Small intestine (tissue), 7 donors: ENCODE results near the gene GBF1. TPM values are rescaled to one million over a fixed set of nuclear protein-coding genes. Genes with fewer than 3 reads are reported as not detected.

Source experiments
- DNase-seq, 2 donors: peaks; one replicate each; pipeline versions ENCODE4 v3.0.0 to v3.0.0-alpha.2; 2013
- FAIRE-seq: peaks from 2 replicates; lab custom pipeline; 2012; peaks lifted over from hg19 to GRCh38; lab: Jason Lieb, UNC
- H3K27ac ChIP-seq, 3 donors: one replicate each; pipeline ENCODE4 v1.5.1; 2013; ENCODE audit warnings: low read length in 2 of 3, mild to moderate bottlenecking in 2 of 3, control low read depth in 1 of 3, inconsistent platforms in 1 of 3, low read depth in 1 of 3, moderate library complexity in 1 of 3
- H3K27me3 ChIP-seq, 3 donors: one replicate each; pipeline ENCODE4 v1.6.1; 2013; ENCODE audit warnings: low read length in 3 of 3, inconsistent platforms in 1 of 3; ENCODE audit not compliant: control insufficient read depth in 3 of 3, insufficient read depth in 3 of 3
- H3K36me3 ChIP-seq, 3 donors: one replicate each; pipeline ENCODE4 v1.6.1; 2013; ENCODE audit warnings: low read length in 3 of 3, inconsistent platforms in 1 of 3, low read depth in 1 of 3, mild to moderate bottlenecking in 1 of 3, moderate library complexity in 1 of 3; ENCODE audit not compliant: control insufficient read depth in 3 of 3, insufficient read depth in 2 of 3
- H3K4me1 ChIP-seq, 3 donors: one replicate each; pipeline ENCODE4 v1.6.1; 2013; ENCODE audit warnings: low read length in 2 of 3, inconsistent platforms in 1 of 3, low read depth in 1 of 3, mild to moderate bottlenecking in 1 of 3, moderate library complexity in 1 of 3; ENCODE audit not compliant: control insufficient read depth in 3 of 3, insufficient read depth in 2 of 3
- H3K4me3 ChIP-seq, 3 donors: one replicate each; pipeline ENCODE4 v1.5.1; 2013; ENCODE audit warnings: low read length in 3 of 3, control low read depth in 1 of 3, inconsistent platforms in 1 of 3, low read depth in 1 of 3, mild to moderate bottlenecking in 1 of 3, moderate library complexity in 1 of 3
- H3K9me3 ChIP-seq, 2 donors: one replicate each; pipeline ENCODE4 v1.6.1; 2013; ENCODE audit warnings: low read depth in 1 of 2, low read length in 1 of 2; ENCODE audit not compliant: control insufficient read depth in 2 of 2, insufficient read depth in 1 of 2
- WGBS, 3 donors: extraction: QIAGEN DNeasy Blood & Tissue Kit; methylation state at CpG; one replicate each; pipeline ENCODE4 v1.1.7; 2013; 5-methylcytosine and 5-hydroxymethylcytosine counted together
- polyA plus RNA-seq, 4 donors: library from polyadenylated mRNA; stranded (reverse) in 3 of 4; unstranded in 1 of 4; fragments of 200-250 nt in 3 of 4; fragments of 120-200 nt in 1 of 4; gene quantifications; one replicate each; pipeline versions ENCODE4 v1.2.1 to v1.2.3, GENCODE V29; 2013
- donor health status: healthy with polysubstance abuse.
- donor health status: control.
- donor health status: control.
- donor health status: Bipolar disorder and iron deficiency.
- donor health status: healthy.

Gene GBF1
- polyA plus RNA-seq, 4 donors: 13.2 to 53.0 (median 18.4) TPM

GRCh38 chr10:102283488-102283887 is 38.2 kb downstream of the GBF1 start:
- FAIRE-seq (no peak), DNase-seq (no peak)
- WGBS, 3 donors: 47 to 56% (median 51%) methylated on average over 2 of the region's 2 CpGs
- H3K27ac ChIP-seq: no peak overlapping the region
- peaks cover 2 to 3% (median 3%) of the 10 kb centered on the region in 3 donors for H3K36me3 ChIP-seq
- no peaks in the 10 kb centered on the region for H3K27me3 ChIP-seq
- H3K4me3 ChIP-seq: no peak overlapping the region
- H3K4me1 ChIP-seq: peaks cover 2 to 12% (median 6%) of the 10 kb centered on the region in 3 donors
- H3K9me3 ChIP-seq: no peaks in the 10 kb centered on the region

DNA sequence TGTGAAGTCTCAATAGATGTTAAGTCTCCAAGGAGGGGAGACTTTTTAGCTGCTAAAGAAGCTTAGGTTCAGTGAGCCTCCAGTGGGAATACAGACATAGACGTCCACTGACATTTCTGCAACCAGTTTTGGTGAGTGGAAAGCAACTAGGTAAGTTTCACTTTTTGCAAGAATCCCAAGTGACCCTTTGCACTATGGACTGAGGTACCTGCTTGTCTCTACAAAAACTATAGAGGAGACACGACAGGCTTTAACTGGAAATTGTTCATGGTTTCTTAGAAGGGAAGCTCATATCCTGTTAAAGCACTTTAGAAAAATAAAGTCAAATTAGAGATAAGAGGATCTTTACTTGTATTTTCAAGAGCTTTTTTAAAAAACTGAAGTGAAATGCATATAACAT is 38.6 kb downstream of the GBF1 start:
- no peak overlapping the region for H3K27ac ChIP-seq
- no peaks in the 10 kb centered on the region for H3K9me3 ChIP-seq
- peaks cover 3 to 6% (median 6%) of the 10 kb centered on the region in 3 donors for H3K36me3 ChIP-seq
- H3K27me3 ChIP-seq: no peaks in the 10 kb centered on the region
- 24 to 40% (median 25%) methylated on average over 2 of the region's 2 CpGs for WGBS, 3 donors
- no peak overlapping the region for H3K4me3 ChIP-seq
- no peak for FAIRE-seq
- no peak for DNase-seq
- H3K4me1 ChIP-seq: peaks cover 2 to 12% (median 6%) of the 10 kb centered on the region in 3 donors

DNA sequence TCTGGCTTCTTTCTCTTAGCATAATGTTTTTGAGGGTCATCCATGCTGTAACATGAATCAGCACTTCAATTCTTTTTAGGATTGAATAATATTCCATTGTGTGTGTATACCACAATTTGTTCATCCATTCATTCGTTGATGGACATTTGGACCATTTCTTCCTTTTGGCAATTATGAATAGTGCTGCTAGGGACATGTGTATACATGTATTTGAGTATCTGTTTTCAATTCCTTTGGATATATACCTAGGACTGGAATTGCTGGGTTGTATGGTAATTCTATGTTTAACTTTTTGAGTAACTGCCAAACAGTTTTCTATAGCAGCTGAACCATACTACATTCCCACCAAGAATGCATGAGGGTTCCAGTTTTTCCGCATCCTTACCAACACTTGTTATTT is 39.2 kb downstream of the GBF1 start:
- peaks cover 3 to 6% (median 6%) of the 10 kb centered on the region in 3 donors for H3K36me3 ChIP-seq
- no peak overlapping the region for H3K4me3 ChIP-seq
- no peaks in the 10 kb centered on the region for H3K9me3 ChIP-seq
- H3K27me3 ChIP-seq: no peaks in the 10 kb centered on the region
- DNase-seq (no peak), FAIRE-seq (no peak)
- H3K4me1 ChIP-seq: peaks cover 2 to 12% (median 6%) of the 10 kb centered on the region in 3 donors
- 92 to 96% (median 93%) methylated on average over 2 of the region's 2 CpGs for WGBS, 3 donors
- no peak overlapping the region for H3K27ac ChIP-seq

DNA sequence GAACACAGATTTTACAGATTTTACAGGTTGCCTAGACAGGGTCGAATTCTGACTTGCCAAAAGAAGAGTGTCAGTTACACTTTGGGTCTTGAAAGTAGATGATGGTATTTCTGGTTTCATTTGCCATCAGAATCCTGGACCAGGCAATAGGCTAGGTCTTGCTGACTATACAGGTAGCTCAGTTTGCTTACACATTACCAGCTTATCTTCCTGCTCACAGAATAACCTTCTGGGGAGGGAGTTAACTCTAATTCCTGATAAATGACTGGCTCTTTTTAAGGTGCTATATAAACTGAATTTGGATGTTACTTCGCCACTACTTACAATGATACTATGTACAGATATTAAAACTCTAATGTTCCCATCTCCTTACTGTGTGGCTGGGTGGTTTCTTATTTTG is 39.8 kb downstream of the GBF1 start:
- FAIRE-seq (no peak), DNase-seq (no peak)
- H3K27ac ChIP-seq: no peak overlapping the region
- H3K9me3 ChIP-seq: no peaks in the 10 kb centered on the region
- 80 to 90% (median 89%) methylated on average over 2 of the region's 2 CpGs for WGBS, 3 donors
- H3K4me1 ChIP-seq: peaks cover 0 to 10% (median 1%) of the 10 kb centered on the region in 3 donors
- H3K4me3 ChIP-seq: no peak overlapping the region
- peaks cover 3 to 6% (median 6%) of the 10 kb centered on the region in 3 donors for H3K36me3 ChIP-seq
- H3K27me3 ChIP-seq: no peaks in the 10 kb centered on the region

- DNase-seq: no peak
- FAIRE-seq: no peak
- H3K9me3 ChIP-seq: no peaks in the 10 kb centered on the region
- WGBS, 3 donors: 69 to 82% (median 77%) methylated on average over 2 of the region's 2 CpGs
- H3K4me1 ChIP-seq: no peaks in the 10 kb centered on the region
- H3K27ac ChIP-seq: no peak overlapping the region
- H3K27me3 ChIP-seq: no peaks in the 10 kb centered on the region
- peaks cover 3 to 6% (median 4%) of the 10 kb centered on the region in 3 donors for H3K36me3 ChIP-seq
- no peak overlapping the region for H3K4me3 ChIP-seq
Observed at GRCh38 chr10:102286216-102286615, 40.9 kb downstream of the GBF1 start.

DNA sequence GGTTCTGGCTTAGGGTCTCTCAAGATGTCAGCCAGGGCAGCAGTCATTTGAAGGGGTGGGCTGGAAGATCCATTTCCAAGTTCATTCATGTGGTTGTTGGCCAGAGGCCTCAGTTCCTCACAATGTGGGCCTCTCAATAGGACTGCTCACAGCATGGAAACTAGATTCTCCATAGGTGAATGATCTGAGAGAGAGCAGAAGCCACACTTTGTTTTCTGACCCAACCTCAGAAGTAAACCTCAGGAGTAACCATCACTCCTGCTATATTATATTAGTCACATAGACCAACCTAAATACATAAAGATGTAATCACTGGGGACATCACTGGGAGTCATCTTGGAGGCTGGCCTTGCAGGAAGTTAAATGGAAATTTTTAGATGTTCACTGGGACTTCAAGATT is 42.2 kb downstream of the GBF1 start:
- Histone ChIP-seq H3K4me1 (no peaks in the 10 kb centered on the region), H3K9me3 (no peaks in the 10 kb centered on the region), H3K27me3 (no peaks in the 10 kb centered on the region), H3K27ac (no peak overlapping the region), H3K36me3 (peaks cover 3 to 11% (median 6%) of the 10 kb centered on the region in 3 donors), H3K4me3 (no peak overlapping the region)
- FAIRE-seq (no peak), DNase-seq (no peak)

GRCh38 chr10:102287991-102288390 is 42.7 kb downstream of the GBF1 start:
- H3K27ac ChIP-seq: no peak overlapping the region
- H3K27me3 ChIP-seq: no peaks in the 10 kb centered on the region
- H3K4me1 ChIP-seq: no peaks in the 10 kb centered on the region
- FAIRE-seq (no peak), DNase-seq (no peak)
- 91 to 97% (median 95%) methylated on average over 4 of the region's 4 CpGs for WGBS, 3 donors
- no peak overlapping the region for H3K4me3 ChIP-seq
- peaks cover 3 to 11% (median 6%) of the 10 kb centered on the region in 3 donors for H3K36me3 ChIP-seq
- no peaks in the 10 kb centered on the region for H3K9me3 ChIP-seq

GRCh38 chr10:102289356-102289755 is 44.0 kb downstream of the GBF1 start:
- FAIRE-seq: no peak
- H3K4me1 ChIP-seq: no peaks in the 10 kb centered on the region
- H3K27ac ChIP-seq: no peak overlapping the region
- WGBS, 3 donors: 93 to 97% (median 97%) methylated on average over 2 of the region's 2 CpGs
- DNase-seq: no peak
- H3K9me3 ChIP-seq: no peaks in the 10 kb centered on the region
- H3K27me3 ChIP-seq: no peaks in the 10 kb centered on the region
- H3K36me3 ChIP-seq: peaks cover 3 to 11% (median 3%) of the 10 kb centered on the region in 3 donors
- H3K4me3 ChIP-seq: no peak overlapping the region

- DNase-seq (no peak), FAIRE-seq (no peak)
- H3K36me3 ChIP-seq: peaks cover 3 to 11% (median 3%) of the 10 kb centered on the region in 3 donors
- H3K4me3 ChIP-seq: no peak overlapping the region
- 75 to 92% (median 88%) methylated on average over 3 of the region's 3 CpGs for WGBS, 3 donors
- H3K27ac ChIP-seq: no peak overlapping the region
- no peaks in the 10 kb centered on the region for H3K4me1 ChIP-seq
- no peaks in the 10 kb centered on the region for H3K27me3 ChIP-seq
- no peaks in the 10 kb centered on the region for H3K9me3 ChIP-seq
Observed at GRCh38 chr10:102289840-102290239, 44.5 kb downstream of the GBF1 start.
